Hematopoietic multipotent progenitor cell treated with erythropoietin and hydrocortisone succinate and interleukin-3 and kit ligand, for 6 days (in vitro differentiated cells): Measurements from ENCODE around the gene WNK4.
"Not testable (repeated sequence)": the region's sequence is repeated elsewhere in the genome, so short reads cannot be mapped to it uniquely, and the experiment has no call there.

Source experiments
- DNase-seq: peaks from one replicate; pipeline ENCODE4 v3.0.0-alpha.2; 2015

The WNK4 gene

GRCh38 chr17:42779936-42780850 lies at the start of gene WNK4:
Gene WNK4, plus strand, starts transcription at chr17:42780610. Its CDS starts 89 bp downstream, at chr17:42780699.
- DNase-seq = no peak

GRCh38 chr17:42740699-42741098 lies 39.7 kb upstream of the WNK4 start:
- DNase-seq = no peak

GRCh38 chr17:42742916-42743315 lies 37.5 kb upstream of the WNK4 start:
- DNase-seq = not testable (repeated sequence)

- peak; percentile 65 for DNase-seq
Observed at GRCh38 chr17:42743595-42744282, 36.7 kb upstream of the WNK4 start.

- peak; percentile 76 for DNase-seq
Observed at GRCh38 chr17:42744283-42744805, 36.1 kb upstream of the WNK4 start.

GRCh38 chr17:42744806-42745617 lies 35.4 kb upstream of the WNK4 start, which contains the start of gene EZH1:
Gene EZH1, minus strand, starts transcription at chr17:42745040. Its CDS starts 16,099 bp downstream, at chr17:42728941.
- DNase-seq = peak; percentile 96

- DNase-seq = no peak
Observed at GRCh38 chr17:42748202-42748907, 32.1 kb upstream of the WNK4 start.

GRCh38 chr17:42748908-42749798 lies 31.3 kb upstream of the WNK4 start:
- DNase-seq = no peak

- peak; percentile 38 for DNase-seq
Observed at GRCh38 chr17:42750739-42751344, 29.6 kb upstream of the WNK4 start.

GRCh38 chr17:42751628-42752027 lies 28.8 kb upstream of the WNK4 start:
- DNase-seq = peak; percentile 51

GRCh38 chr17:42754782-42755181 lies 25.6 kb upstream of the WNK4 start:
- DNase-seq = no peak

GRCh38 chr17:42759982-42760651 lies 20.3 kb upstream of the WNK4 start:
- no peak for DNase-seq

GRCh38 chr17:42760652-42761581 lies 19.5 kb upstream of the WNK4 start, which contains the start of gene RAMP2:
Gene RAMP2, plus strand, starts transcription at chr17:42761227. Its CDS starts 35 bp downstream, at chr17:42761262.
- peak; percentile 47 for DNase-seq

- no peak for DNase-seq
Observed at GRCh38 chr17:42761638-42762037, 18.8 kb upstream of the WNK4 start.

- DNase-seq = no peak
Observed at GRCh38 chr17:42766124-42766523, 14.3 kb upstream of the WNK4 start.

- DNase-seq = no peak
Observed at GRCh38 chr17:42767512-42767911, 12.9 kb upstream of the WNK4 start.

- DNase-seq = not testable (repeated sequence)
Observed at GRCh38 chr17:42768006-42768405, 12.4 kb upstream of the WNK4 start.

- not testable (repeated sequence) for DNase-seq
Observed at GRCh38 chr17:42769964-42770363, 10.4 kb upstream of the WNK4 start.

GRCh38 chr17:42772945-42773289 lies 7.5 kb upstream of the WNK4 start:
- DNase-seq = no peak
